Activated CD4-positive, CD25-positive, alpha-beta regulatory T cell (primary cell): ENCODE results near the gene BHMT2.

Source experiments
- DNase-seq, 4 experiments: peaks; one replicate each; lab custom pipeline; 2025; lab: John Stamatoyannopoulos, UW

The BHMT2 gene

GRCh38 chr5:79120221-79120620 lies 50.7 kb downstream of the BHMT2 start:
- no peak for DNase-seq

- DNase-seq, result no peak
Measured at GRCh38 chr5:79122973-79123372, 53.4 kb downstream of the BHMT2 start.

GRCh38 chr5:79124607-79125006 lies 55.0 kb downstream of the BHMT2 start:
- no peak for DNase-seq

GRCh38 chr5:79130781-79131180 lies 61.2 kb downstream of the BHMT2 start:
- DNase-seq, result no peak

- no peak for DNase-seq
Measured at GRCh38 chr5:79133121-79133656, 63.6 kb downstream of the BHMT2 start.

GRCh38 chr5:79133657-79134451 lies 64.3 kb downstream of the BHMT2 start:
- peak; percentile 10 to 35 (median 24) for DNase-seq

GRCh38 chr5:79135790-79136553 lies 66.4 kb downstream of the BHMT2 start:
- no peak for DNase-seq

- no peak for DNase-seq
Measured at GRCh38 chr5:79136618-79137017, 67.1 kb downstream of the BHMT2 start.
